SU-DHL-6 (cell line): Measurements from ENCODE around the gene CAMKK2.

Experiments
- CTCF ChIP-seq: fragments of 200-600 bp; sonication (generic); IDR thresholded peaks from one replicate; pipeline ENCODE4 v1.5.1; 2017; ENCODE audit warnings: antibody characterized with exemption, mild to moderate bottlenecking, low read length, moderate library complexity; ENCODE audit not compliant: insufficient read depth, poor library complexity, severe bottlenecking
- EZH2phosphoT487 ChIP-seq: fragments of 200-600 bp; sonication (generic), shearing (Covaris generic); conservative IDR thresholded peaks from 2 replicates; pipeline ENCODE4 v1.6.1; 2018; ENCODE audit warnings: mild to moderate bottlenecking, antibody characterized with exemption, low read length, moderate library complexity, mixed read lengths

GRCh38 chr12:121219353-121219986, 77.0 kb downstream of the CAMKK2 start:
- no peak for TF ChIP-seq CTCF
- TF ChIP-seq EZH2phosphoT487, result no peak
